ENCODE measurements around the gene C3orf18.
A peak's percentile ranks its signal among the peaks of the same experiment; 100 is the strongest.

DNA sequence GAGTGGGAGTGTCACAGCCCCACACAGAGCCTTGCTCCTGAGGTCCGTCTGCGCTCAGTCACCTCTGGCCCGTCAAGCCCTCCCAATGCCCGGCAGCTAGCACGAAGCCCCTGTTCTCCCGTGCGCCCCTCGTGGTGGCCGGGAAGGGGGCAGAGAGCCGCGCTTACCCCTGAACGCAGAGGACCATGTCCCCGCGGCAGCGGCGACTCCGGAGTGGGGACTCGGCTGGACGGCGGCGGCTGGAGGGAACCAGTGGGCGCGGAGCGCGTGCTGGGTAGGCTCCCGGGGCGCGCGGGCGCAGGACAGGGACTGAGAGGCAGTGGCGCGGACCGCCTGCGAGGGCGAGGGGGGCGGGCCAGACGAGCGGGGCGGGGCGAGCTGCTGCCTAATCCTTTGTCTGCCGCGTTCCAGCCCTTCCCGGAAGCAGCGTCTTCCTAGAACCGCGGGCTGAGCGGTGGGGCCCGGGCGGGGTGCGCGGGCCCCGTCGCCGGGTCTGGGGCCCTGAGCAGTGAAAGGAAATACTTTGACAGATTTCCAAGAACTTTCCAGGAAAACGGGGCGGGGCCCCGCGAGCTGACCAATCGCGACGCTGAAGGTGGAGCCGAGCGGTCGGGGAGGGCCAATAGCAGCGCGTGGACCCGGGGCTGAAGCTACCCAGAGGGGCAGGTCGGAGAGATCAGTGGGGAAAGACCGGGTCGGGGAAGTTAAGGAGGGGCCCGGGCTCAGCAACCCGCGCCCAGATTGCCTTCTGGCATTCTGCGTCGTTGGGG lies 44.1 kb upstream of the C3orf18 start, which contains the start of gene CISH:
- TF ChIP-seq, protein P1, sequence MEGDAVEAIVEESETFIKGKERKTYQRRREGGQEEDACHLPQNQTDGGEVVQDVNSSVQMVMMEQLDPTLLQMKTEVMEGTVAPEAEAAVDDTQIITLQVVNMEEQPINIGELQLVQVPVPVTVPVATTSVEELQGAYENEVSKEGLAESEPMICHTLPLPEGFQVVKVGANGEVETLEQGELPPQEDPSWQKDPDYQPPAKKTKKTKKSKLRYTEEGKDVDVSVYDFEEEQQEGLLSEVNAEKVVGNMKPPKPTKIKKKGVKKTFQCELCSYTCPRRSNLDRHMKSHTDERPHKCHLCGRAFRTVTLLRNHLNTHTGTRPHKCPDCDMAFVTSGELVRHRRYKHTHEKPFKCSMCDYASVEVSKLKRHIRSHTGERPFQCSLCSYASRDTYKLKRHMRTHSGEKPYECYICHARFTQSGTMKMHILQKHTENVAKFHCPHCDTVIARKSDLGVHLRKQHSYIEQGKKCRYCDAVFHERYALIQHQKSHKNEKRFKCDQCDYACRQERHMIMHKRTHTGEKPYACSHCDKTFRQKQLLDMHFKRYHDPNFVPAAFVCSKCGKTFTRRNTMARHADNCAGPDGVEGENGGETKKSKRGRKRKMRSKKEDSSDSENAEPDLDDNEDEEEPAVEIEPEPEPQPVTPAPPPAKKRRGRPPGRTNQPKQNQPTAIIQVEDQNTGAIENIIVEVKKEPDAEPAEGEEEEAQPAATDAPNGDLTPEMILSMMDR (IDR thresholded peaks at IDR 0.05) = peak in 2 of 3 experiments; percentile 3 to 38
- TF ChIP-seq POLR2A (IDR thresholded peaks at IDR 0.05) = no peak

Data from testis (tissue), 2 donors.